NT2/D1 (cell line): Measurements from ENCODE around the gene GSTO2.

Source experiments
- SUZ12 ChIP-seq: IDR thresholded peaks from 2 replicates; pipeline ENCODE4 v1.6.1; 2011; ENCODE audit not compliant: insufficient read length, insufficient read depth; ENCODE audit errors: extremely low read depth
- YY1 ChIP-seq: IDR thresholded peaks from 2 replicates; pipeline ENCODE4 v1.6.1; 2011; ENCODE audit not compliant: insufficient read length, insufficient read depth
- ZNF274 ChIP-seq: IDR thresholded peaks from 2 replicates; pipeline ENCODE4 v1.6.1; 2011; ENCODE audit warnings: mild to moderate bottlenecking, low read depth, low read length

GRCh38 chr10:104299031-104299904 is 30.3 kb downstream of the GSTO2 start:
- TF ChIP-seq YY1 (no peak), SUZ12 (no peak), ZNF274 (no peak)
